ENCODE results near the gene TRABD2A.
A peak's percentile ranks its signal among the peaks of the same experiment; 100 is the strongest.

The TRABD2A gene

GRCh38 chr2:84801811-84802210 is 79.1 kb downstream of the TRABD2A start:
- no peak overlapping the region for H3K4me3 Mint-ChIP-seq
- no peak overlapping the region for H3K27ac Mint-ChIP-seq
- H3K9me3 Mint-ChIP-seq = no peaks in the 10 kb centered on the region
- DNase-seq (ENCODE audit: low spot score in 2 of 2) = no peak
- ATAC-seq = no peak
- H3K4me1 Mint-ChIP-seq = peaks cover 16% of the 10 kb centered on the region
- H3K36me3 Mint-ChIP-seq = no peaks in the 10 kb centered on the region

- Mint-ChIP-seq H3K4me3 (peak overlapping the region; percentile 1), H3K27ac (no peak overlapping the region), H3K9me3 (no peaks in the 10 kb centered on the region), H3K4me1 (peaks cover 16% of the 10 kb centered on the region), H3K36me3 (no peaks in the 10 kb centered on the region)
- DNase-seq (ENCODE audit: low spot score in 2 of 2) (no peak), ATAC-seq (peak; percentile 43)
Observed at GRCh38 chr2:84800194-84800805, 80.6 kb downstream of the TRABD2A start.

- DNase-seq (ENCODE audit: low spot score in 2 of 2) (no peak), ATAC-seq (no peak)
- Mint-ChIP-seq H3K9me3 (no peaks in the 10 kb centered on the region), H3K36me3 (no peaks in the 10 kb centered on the region), H3K4me3 (peak overlapping the region; percentile 1), H3K27ac (no peak overlapping the region), H3K4me1 (peaks cover 16% of the 10 kb centered on the region)
Observed at GRCh38 chr2:84799772-84800171, 81.1 kb downstream of the TRABD2A start.

- no peak for ATAC-seq
- Mint-ChIP-seq H3K4me1 (peaks cover 16% of the 10 kb centered on the region), H3K4me3 (no peak overlapping the region), H3K27ac (no peak overlapping the region), H3K9me3 (no peaks in the 10 kb centered on the region), H3K36me3 (no peaks in the 10 kb centered on the region)
- DNase-seq (ENCODE audit: low spot score in 2 of 2) = no peak
Observed at GRCh38 chr2:84797271-84797670, 83.6 kb downstream of the TRABD2A start.

GRCh38 chr2:84796798-84797197 is 84.1 kb downstream of the TRABD2A start:
- no peak for ATAC-seq
- no peak for DNase-seq (ENCODE audit: low spot score in 2 of 2)
- Mint-ChIP-seq H3K9me3 (no peaks in the 10 kb centered on the region), H3K36me3 (no peaks in the 10 kb centered on the region), H3K27ac (no peak overlapping the region), H3K4me1 (peaks cover 16% of the 10 kb centered on the region), H3K4me3 (no peak overlapping the region)

- no peaks in the 10 kb centered on the region for H3K36me3 Mint-ChIP-seq
- H3K9me3 Mint-ChIP-seq = no peaks in the 10 kb centered on the region
- DNase-seq (ENCODE audit: low spot score in 2 of 2) (no peak), ATAC-seq (no peak)
- no peak overlapping the region for H3K4me3 Mint-ChIP-seq
- H3K4me1 Mint-ChIP-seq = peaks cover 5% of the 10 kb centered on the region
- H3K27ac Mint-ChIP-seq = no peak overlapping the region
Observed at GRCh38 chr2:84793641-84794040, 87.2 kb downstream of the TRABD2A start.

GRCh38 chr2:84792856-84793522 is 87.9 kb downstream of the TRABD2A start:
- no peak for DNase-seq (ENCODE audit: low spot score in 2 of 2)
- Mint-ChIP-seq H3K4me3 (no peak overlapping the region), H3K36me3 (no peaks in the 10 kb centered on the region), H3K9me3 (no peaks in the 10 kb centered on the region), H3K4me1 (no peaks in the 10 kb centered on the region), H3K27ac (no peak overlapping the region)
- ATAC-seq = no peak

- DNase-seq (ENCODE audit: low spot score in 2 of 2) (no peak), ATAC-seq (no peak)
- no peaks in the 10 kb centered on the region for H3K9me3 Mint-ChIP-seq
- H3K36me3 Mint-ChIP-seq = no peaks in the 10 kb centered on the region
- no peak overlapping the region for H3K4me3 Mint-ChIP-seq
- H3K27ac Mint-ChIP-seq = no peak overlapping the region
- peaks cover 21% of the 10 kb centered on the region for H3K4me1 Mint-ChIP-seq
Observed at GRCh38 chr2:84788498-84788897, 92.4 kb downstream of the TRABD2A start.

- H3K27ac Mint-ChIP-seq = no peak overlapping the region
- H3K36me3 Mint-ChIP-seq = no peaks in the 10 kb centered on the region
- ATAC-seq = no peak
- H3K9me3 Mint-ChIP-seq = no peaks in the 10 kb centered on the region
- no peak overlapping the region for H3K4me3 Mint-ChIP-seq
- no peak for DNase-seq (ENCODE audit: low spot score in 2 of 2)
- H3K4me1 Mint-ChIP-seq = peaks cover 26% of the 10 kb centered on the region
Observed at GRCh38 chr2:84788027-84788426, 92.9 kb downstream of the TRABD2A start.

GRCh38 chr2:84786601-84787000 is 94.3 kb downstream of the TRABD2A start:
- ATAC-seq = no peak
- Mint-ChIP-seq H3K4me3 (no peak overlapping the region), H3K27ac (no peak overlapping the region), H3K36me3 (no peaks in the 10 kb centered on the region), H3K4me1 (peaks cover 37% of the 10 kb centered on the region), H3K9me3 (no peaks in the 10 kb centered on the region)
- no peak for DNase-seq (ENCODE audit: low spot score in 2 of 2)

GRCh38 chr2:84785950-84786349 is 94.9 kb downstream of the TRABD2A start:
- Mint-ChIP-seq H3K4me1 (peaks cover 44% of the 10 kb centered on the region), H3K36me3 (no peaks in the 10 kb centered on the region), H3K27ac (no peak overlapping the region), H3K4me3 (no peak overlapping the region), H3K9me3 (peaks cover 1% of the 10 kb centered on the region)
- DNase-seq (ENCODE audit: low spot score in 2 of 2) = no peak
- no peak for ATAC-seq

GRCh38 chr2:84782717-84783442 is 98.0 kb downstream of the TRABD2A start:
- DNase-seq (ENCODE audit: low spot score in 2 of 2) = no peak
- peaks cover 68% of the 10 kb centered on the region for H3K4me1 Mint-ChIP-seq
- peaks cover 3% of the 10 kb centered on the region for H3K9me3 Mint-ChIP-seq
- H3K27ac Mint-ChIP-seq = peak overlapping the region; percentile 33
- peak overlapping the region; percentile 17 for H3K4me3 Mint-ChIP-seq
- H3K36me3 Mint-ChIP-seq = no peaks in the 10 kb centered on the region
- peak; percentile 89 for ATAC-seq

- ATAC-seq (peak; percentile 97), DNase-seq (ENCODE audit: low spot score in 2 of 2) (peak; percentile 14 to 54)
- peak overlapping the region; percentile 17 for H3K4me3 Mint-ChIP-seq
- H3K27ac Mint-ChIP-seq = peak overlapping the region; percentile 33
- no peaks in the 10 kb centered on the region for H3K36me3 Mint-ChIP-seq
- H3K4me1 Mint-ChIP-seq = peaks cover 68% of the 10 kb centered on the region
- H3K9me3 Mint-ChIP-seq = peaks cover 3% of the 10 kb centered on the region
Observed at GRCh38 chr2:84781942-84782716, 98.8 kb downstream of the TRABD2A start.

- H3K4me1 Mint-ChIP-seq = peaks cover 59% of the 10 kb centered on the region
- no peak overlapping the region for H3K27ac Mint-ChIP-seq
- H3K9me3 Mint-ChIP-seq = peaks cover 5% of the 10 kb centered on the region
- ATAC-seq (no peak), DNase-seq (ENCODE audit: low spot score in 2 of 2) (no peak)
- H3K4me3 Mint-ChIP-seq = no peak overlapping the region
- no peaks in the 10 kb centered on the region for H3K36me3 Mint-ChIP-seq
Observed at GRCh38 chr2:84779781-84780180, 101.1 kb downstream of the TRABD2A start.

GRCh38 chr2:84778911-84779690 is 101.8 kb downstream of the TRABD2A start:
- ATAC-seq (no peak), DNase-seq (ENCODE audit: low spot score in 2 of 2) (no peak)
- H3K4me3 Mint-ChIP-seq = no peak overlapping the region
- H3K36me3 Mint-ChIP-seq = no peaks in the 10 kb centered on the region
- peaks cover 53% of the 10 kb centered on the region for H3K4me1 Mint-ChIP-seq
- peaks cover 11% of the 10 kb centered on the region for H3K9me3 Mint-ChIP-seq
- peak overlapping the region; percentile 26 for H3K27ac Mint-ChIP-seq

Data from stimulated activated effector memory CD8-positive, alpha-beta T cell treated with anti-CD3 and anti-CD28 coated beads, Interleukin-12 subunit alpha, Interleukin-12 subunit beta, amount 100 ng/mL, for 72 hours (primary cell).